Activated naive CD4-positive, alpha-beta T cell treated with anti-CD3 and anti-CD28 coated beads, Interleukin-2, amount 10 ng/mL, durations not matched to agents 7 days and 5 days (primary cell): ENCODE results near the gene MYO1G.
A peak's percentile ranks its signal among the peaks of the same experiment; 100 is the strongest.

Experiments used
- CTCF ChIA-PET: fragments of 350-600 bp; sonication (Branson Sonifier 250); formaldehyde crosslinking; loops from one replicate; lab custom pipeline; 2021; ENCODE audit warnings: antibody characterized with exemption; lab: Charles Lee
- DNase-seq: peaks from one replicate; pipeline ENCODE4 v3.0.0-alpha.2; 2020
- H3K27ac Mint-ChIP-seq: one replicate; pipeline ENCODE4 v1.8.0; 2021; ENCODE audit warnings: mild to moderate bottlenecking, moderate library complexity, mixed read lengths
- H3K27me3 Mint-ChIP-seq: one replicate; pipeline ENCODE4 v1.8.0; 2021; ENCODE audit warnings: mild to moderate bottlenecking, mixed read lengths
- H3K36me3 Mint-ChIP-seq: one replicate; pipeline ENCODE4 v1.8.0; 2021; ENCODE audit warnings: mixed read lengths
- H3K4me1 Mint-ChIP-seq: one replicate; pipeline ENCODE4 v1.8.0; 2021; ENCODE audit warnings: mixed read lengths
- H3K4me3 Mint-ChIP-seq: one replicate; pipeline ENCODE4 v1.8.0; 2021; ENCODE audit warnings: mild to moderate bottlenecking, moderate library complexity, mixed read lengths
- H3K9me3 Mint-ChIP-seq: one replicate; pipeline ENCODE4 v1.8.0; 2021; ENCODE audit warnings: mixed read lengths

MYO1G gene

GRCh38 chr7:45007571-45008328, 28.9 kb upstream of the MYO1G start:
- peaks cover 48% of the 10 kb centered on the region for H3K36me3 Mint-ChIP-seq

GRCh38 chr7:45007106-45007505, 28.3 kb upstream of the MYO1G start:
- H3K4me3 Mint-ChIP-seq = no peak overlapping the region
- CTCF ChIA-PET = no interaction called here
- DNase-seq = no peak
- H3K4me1 Mint-ChIP-seq = peaks cover 60% of the 10 kb centered on the region
- no peaks in the 10 kb centered on the region for H3K9me3 Mint-ChIP-seq
- peak overlapping the region; percentile 5 for H3K27ac Mint-ChIP-seq
- H3K36me3 Mint-ChIP-seq = peaks cover 42% of the 10 kb centered on the region
- H3K27me3 Mint-ChIP-seq = no peaks in the 10 kb centered on the region

More at GRCh38 chr7:45007571-45008328, 28.9 kb upstream of the MYO1G start:
- no peaks in the 10 kb centered on the region for H3K9me3 Mint-ChIP-seq
- CTCF ChIA-PET = interaction anchor here (0.8 kb wide), 1 partner anchor 28 kb away, joined by 3 read pairs; no protein-coding TSS in a partner anchor
- no peak overlapping the region for H3K4me3 Mint-ChIP-seq
- peaks cover 60% of the 10 kb centered on the region for H3K4me1 Mint-ChIP-seq
- peak; percentile 66 for DNase-seq
- peak overlapping the region; percentile 85 for H3K27ac Mint-ChIP-seq
- no peaks in the 10 kb centered on the region for H3K27me3 Mint-ChIP-seq

GRCh38 chr7:45003789-45004188, 25.0 kb upstream of the MYO1G start:
- H3K27me3 Mint-ChIP-seq = no peaks in the 10 kb centered on the region
- H3K4me1 Mint-ChIP-seq = peaks cover 64% of the 10 kb centered on the region
- no peak overlapping the region for H3K4me3 Mint-ChIP-seq
- H3K36me3 Mint-ChIP-seq = peaks cover 33% of the 10 kb centered on the region
- H3K27ac Mint-ChIP-seq = no peak overlapping the region
- CTCF ChIA-PET = interaction anchor here (1.3 to 4.7 kb wide), 2 partner anchors 18 to 30 kb away, joined by 4 to 41 read pairs; no protein-coding TSS in a partner anchor
- DNase-seq = no peak
- H3K9me3 Mint-ChIP-seq = no peaks in the 10 kb centered on the region

- CTCF ChIA-PET = interaction anchor here (0.7 to 4.7 kb wide), 12 partner anchors 14 to 245 kb away, joined by 3 to 41 read pairs (median 4); partner anchors contain the start of gene MYO1G
- DNase-seq = no peak
- Mint-ChIP-seq H3K4me1 (peaks cover 56% of the 10 kb centered on the region), H3K36me3 (peaks cover 20% of the 10 kb centered on the region), H3K27me3 (no peaks in the 10 kb centered on the region), H3K27ac (peak overlapping the region; percentile 91), H3K9me3 (no peaks in the 10 kb centered on the region), H3K4me3 (peak overlapping the region; percentile 83)
Observed at GRCh38 chr7:45001826-45002225, 23.0 kb upstream of the MYO1G start.

- Mint-ChIP-seq H3K4me1 (peaks cover 56% of the 10 kb centered on the region), H3K36me3 (peaks cover 19% of the 10 kb centered on the region), H3K27ac (peak overlapping the region; percentile 91), H3K27me3 (no peaks in the 10 kb centered on the region), H3K4me3 (peak overlapping the region; percentile 83), H3K9me3 (no peaks in the 10 kb centered on the region)
- CTCF ChIA-PET = interaction anchor here (0.7 to 4.7 kb wide), 10 partner anchors 15 to 135 kb away, joined by 3 to 41 read pairs (median 4); partner anchors contain the start of gene MYO1G
- peak; percentile 70 for DNase-seq
Observed at GRCh38 chr7:45001138-45001694, 22.4 kb upstream of the MYO1G start.

- Mint-ChIP-seq H3K27ac (peak within 1 kb of the TSS; percentile 94), H3K27me3 (no peaks in the 10 kb centered on the region), H3K9me3 (no peaks in the 10 kb centered on the region), H3K4me3 (peak within 1 kb of the TSS; percentile 92), H3K4me1 (peaks cover 57% of the 10 kb centered on the region), H3K36me3 (peaks cover 11% of the 10 kb centered on the region)
- no peak for DNase-seq
- CTCF ChIA-PET = interaction anchor here (0.7 to 4.7 kb wide), 10 partner anchors 14 to 117 kb away, joined by 3 to 41 read pairs (median 6); partner anchors contain the start of gene MYO1G
Observed at GRCh38 chr7:45000093-45001032, 21.5 kb upstream of the MYO1G start, which contains the start of gene CCM2. CCM2 (plus strand) TSS chr7:45000201; CDS start chr7:45000334, 133 bp downstream.

- Mint-ChIP-seq H3K36me3 (peaks cover 12% of the 10 kb centered on the region), H3K9me3 (no peaks in the 10 kb centered on the region), H3K4me1 (peaks cover 61% of the 10 kb centered on the region), H3K4me3 (peak overlapping the region; percentile 92), H3K27me3 (no peaks in the 10 kb centered on the region), H3K27ac (peak overlapping the region; percentile 94)
- peak; percentile 100 for DNase-seq
- CTCF ChIA-PET = interaction anchor here (0.9 to 4.5 kb wide), 4 partner anchors 17 to 28 kb away, joined by 3 to 31 read pairs (median 10); partner anchors contain the start of gene MYO1G
Observed at GRCh38 chr7:44999245-45000092, 20.7 kb upstream of the MYO1G start.

- CTCF ChIA-PET = interaction anchor here (1.4 to 4.5 kb wide), 5 partner anchors 9 to 25 kb away, joined by 5 to 31 read pairs (median 5); partner anchors contain the start of gene MYO1G
- H3K4me1 Mint-ChIP-seq = peaks cover 62% of the 10 kb centered on the region
- no peaks in the 10 kb centered on the region for H3K27me3 Mint-ChIP-seq
- H3K27ac Mint-ChIP-seq = peak overlapping the region; percentile 94
- no peaks in the 10 kb centered on the region for H3K9me3 Mint-ChIP-seq
- peaks cover 10% of the 10 kb centered on the region for H3K36me3 Mint-ChIP-seq
- peak overlapping the region; percentile 92 for H3K4me3 Mint-ChIP-seq
- no peak for DNase-seq
Observed at GRCh38 chr7:44998153-44998871, 19.5 kb upstream of the MYO1G start.

GRCh38 chr7:44995555-44996493, 17.0 kb upstream of the MYO1G start:
- Mint-ChIP-seq H3K27ac (peak overlapping the region; percentile 83), H3K4me1 (peaks cover 50% of the 10 kb centered on the region)
- CTCF ChIA-PET = interaction anchor here (1.3 to 4.5 kb wide), 3 partner anchors 11 to 22 kb away, joined by 6 to 31 read pairs (median 6); no protein-coding TSS in a partner anchor

GRCh38 chr7:44994877-44995554, 16.2 kb upstream of the MYO1G start:
- peak overlapping the region; percentile 83 for H3K27ac Mint-ChIP-seq
- CTCF ChIA-PET = interaction anchor here (1.3 kb wide), 1 partner anchor 21 kb away, joined by 6 read pairs; no protein-coding TSS in a partner anchor
- H3K4me3 Mint-ChIP-seq = peak overlapping the region; percentile 2
- no peaks in the 10 kb centered on the region for H3K9me3 Mint-ChIP-seq
- peaks cover 7% of the 10 kb centered on the region for H3K36me3 Mint-ChIP-seq
- no peaks in the 10 kb centered on the region for H3K27me3 Mint-ChIP-seq
- peaks cover 50% of the 10 kb centered on the region for H3K4me1 Mint-ChIP-seq
- no peak for DNase-seq

More at GRCh38 chr7:44995555-44996493, 17.0 kb upstream of the MYO1G start:
- H3K9me3 Mint-ChIP-seq = no peaks in the 10 kb centered on the region
- no peaks in the 10 kb centered on the region for H3K27me3 Mint-ChIP-seq
- no peak for DNase-seq
- peaks cover 7% of the 10 kb centered on the region for H3K36me3 Mint-ChIP-seq
- peak overlapping the region; percentile 2 for H3K4me3 Mint-ChIP-seq
